H1 (cell line): ENCODE measurements around the gene COIL. TPM values are rescaled to one million over a fixed set of nuclear protein-coding genes. Genes with fewer than 3 reads are reported as not detected.

Experiments
- BRCA1 ChIP-seq: IDR thresholded peaks from 2 replicates; pipeline ENCODE4 v1.6.1; 2012; ENCODE audit warnings: low read depth, low read length, improper control_type of control experiment
- CBX5 ChIP-seq: fragments of 300-800, 300-1000 bp; sonication (generic); IDR thresholded peaks from 2 replicates; pipeline ENCODE4 v1.7.1; 2016; ENCODE audit warnings: antibody characterized with exemption, low read length, low read depth
- CBX8 ChIP-seq: fragments of 300-800, 300-1000 bp; sonication (generic); IDR thresholded peaks from 2 replicates; pipeline ENCODE4 v1.7.1; 2016; ENCODE audit warnings: low read depth, low read length, borderline replicate concordance
- CREB1 ChIP-seq: IDR thresholded peaks from 2 replicates; pipeline ENCODE4 v1.6.1; 2012; ENCODE audit warnings: inconsistent platforms
- HDAC6 ChIP-seq: IDR thresholded peaks from one replicate; pipeline ENCODE4 v1.7.1; 2012; ENCODE audit warnings: low read depth, mild to moderate bottlenecking, inconsistent platforms, low read length, moderate library complexity
- JUN ChIP-seq: IDR thresholded peaks from 2 replicates; pipeline ENCODE4 v1.6.1; 2011; ENCODE audit warnings: low read depth, mild to moderate bottlenecking, improper control_type of control experiment, low read length
- RAD21 ChIP-seq, 2 experiments: IDR thresholded peaks in 1 of 2; conservative IDR thresholded peaks in 1 of 2; 2 replicates each; pipeline ENCODE4 v1.6.1; 2011; ENCODE audit warnings: low read depth in 2 of 2, low read length in 2 of 2, improper control_type of control experiment in 1 of 2, inconsistent platforms in 1 of 2, mild to moderate bottlenecking in 1 of 2, moderate library complexity in 1 of 2
- TEAD4 ChIP-seq: IDR thresholded peaks from 2 replicates; pipeline ENCODE4 v1.6.1; 2012; ENCODE audit warnings: low read depth, low read length, inconsistent platforms, mixed read lengths
- polyA plus RNA-seq, 7 experiments: library from polyadenylated mRNA; depleted of rRNA in 3 of 7; stranded (reverse) in 5 of 7; unstranded in 2 of 7; fragments of >200 nt in 5 of 7; fragments of 200-250 nt in 2 of 7; gene quantifications; 1 replicate in 5 of 7; 2 replicates in 1 of 7; 4 replicates in 1 of 7; pipeline versions ENCODE4 v1.2.1 to v1.2.3, GENCODE V29; 2011 to 2013; ENCODE audit warnings: missing spikeins in 2 of 7, mixed read lengths in 2 of 7
- total RNA-seq: library from RNA; stranded (reverse); fragmentation: NEBNext Ultra II Directional; extraction: Animal tissue kit (Norgen Biotek cat#: 25700); gene quantifications from 2 replicates; pipeline ENCODE4 v1.2.1, GENCODE V29; 2021
- TF ChIP-seq, protein P1 (sequence below): fragments of 300-600 bp; sonication (generic); IDR thresholded peaks from 2 replicates; pipeline ENCODE4 v1.7.1; 2012; ENCODE audit warnings: low read length, moderate library complexity, mild to moderate bottlenecking, inconsistent platforms; ENCODE audit not compliant: insufficient replicate concordance

Gene COIL
- total and polyA plus RNA-seq, 2 of the 8 experiments (the other 6 are each of a cell fraction or from before 2014, with no cell fraction given), result 5.2 to 23.6 TPM

DNA sequence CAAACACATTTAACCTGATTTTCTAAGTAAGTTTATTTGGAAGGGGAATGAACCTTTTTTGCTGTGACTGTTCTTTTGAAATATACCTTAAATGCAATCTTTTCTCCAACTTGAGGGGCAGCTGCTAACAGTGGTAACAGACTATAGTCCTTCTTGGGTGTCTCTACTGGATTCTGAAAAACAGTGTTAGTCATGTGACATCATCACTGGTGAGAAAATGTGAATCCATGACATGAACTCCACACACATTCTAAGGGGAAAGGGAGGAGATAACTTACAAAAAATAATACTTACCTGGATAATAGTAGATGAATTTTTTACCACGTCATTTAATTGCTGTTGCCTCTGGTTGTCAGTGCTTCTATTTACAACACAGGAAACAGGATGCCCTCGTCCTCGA, 11.3 kb downstream of the COIL start (continued):
- TF ChIP-seq, protein P1, sequence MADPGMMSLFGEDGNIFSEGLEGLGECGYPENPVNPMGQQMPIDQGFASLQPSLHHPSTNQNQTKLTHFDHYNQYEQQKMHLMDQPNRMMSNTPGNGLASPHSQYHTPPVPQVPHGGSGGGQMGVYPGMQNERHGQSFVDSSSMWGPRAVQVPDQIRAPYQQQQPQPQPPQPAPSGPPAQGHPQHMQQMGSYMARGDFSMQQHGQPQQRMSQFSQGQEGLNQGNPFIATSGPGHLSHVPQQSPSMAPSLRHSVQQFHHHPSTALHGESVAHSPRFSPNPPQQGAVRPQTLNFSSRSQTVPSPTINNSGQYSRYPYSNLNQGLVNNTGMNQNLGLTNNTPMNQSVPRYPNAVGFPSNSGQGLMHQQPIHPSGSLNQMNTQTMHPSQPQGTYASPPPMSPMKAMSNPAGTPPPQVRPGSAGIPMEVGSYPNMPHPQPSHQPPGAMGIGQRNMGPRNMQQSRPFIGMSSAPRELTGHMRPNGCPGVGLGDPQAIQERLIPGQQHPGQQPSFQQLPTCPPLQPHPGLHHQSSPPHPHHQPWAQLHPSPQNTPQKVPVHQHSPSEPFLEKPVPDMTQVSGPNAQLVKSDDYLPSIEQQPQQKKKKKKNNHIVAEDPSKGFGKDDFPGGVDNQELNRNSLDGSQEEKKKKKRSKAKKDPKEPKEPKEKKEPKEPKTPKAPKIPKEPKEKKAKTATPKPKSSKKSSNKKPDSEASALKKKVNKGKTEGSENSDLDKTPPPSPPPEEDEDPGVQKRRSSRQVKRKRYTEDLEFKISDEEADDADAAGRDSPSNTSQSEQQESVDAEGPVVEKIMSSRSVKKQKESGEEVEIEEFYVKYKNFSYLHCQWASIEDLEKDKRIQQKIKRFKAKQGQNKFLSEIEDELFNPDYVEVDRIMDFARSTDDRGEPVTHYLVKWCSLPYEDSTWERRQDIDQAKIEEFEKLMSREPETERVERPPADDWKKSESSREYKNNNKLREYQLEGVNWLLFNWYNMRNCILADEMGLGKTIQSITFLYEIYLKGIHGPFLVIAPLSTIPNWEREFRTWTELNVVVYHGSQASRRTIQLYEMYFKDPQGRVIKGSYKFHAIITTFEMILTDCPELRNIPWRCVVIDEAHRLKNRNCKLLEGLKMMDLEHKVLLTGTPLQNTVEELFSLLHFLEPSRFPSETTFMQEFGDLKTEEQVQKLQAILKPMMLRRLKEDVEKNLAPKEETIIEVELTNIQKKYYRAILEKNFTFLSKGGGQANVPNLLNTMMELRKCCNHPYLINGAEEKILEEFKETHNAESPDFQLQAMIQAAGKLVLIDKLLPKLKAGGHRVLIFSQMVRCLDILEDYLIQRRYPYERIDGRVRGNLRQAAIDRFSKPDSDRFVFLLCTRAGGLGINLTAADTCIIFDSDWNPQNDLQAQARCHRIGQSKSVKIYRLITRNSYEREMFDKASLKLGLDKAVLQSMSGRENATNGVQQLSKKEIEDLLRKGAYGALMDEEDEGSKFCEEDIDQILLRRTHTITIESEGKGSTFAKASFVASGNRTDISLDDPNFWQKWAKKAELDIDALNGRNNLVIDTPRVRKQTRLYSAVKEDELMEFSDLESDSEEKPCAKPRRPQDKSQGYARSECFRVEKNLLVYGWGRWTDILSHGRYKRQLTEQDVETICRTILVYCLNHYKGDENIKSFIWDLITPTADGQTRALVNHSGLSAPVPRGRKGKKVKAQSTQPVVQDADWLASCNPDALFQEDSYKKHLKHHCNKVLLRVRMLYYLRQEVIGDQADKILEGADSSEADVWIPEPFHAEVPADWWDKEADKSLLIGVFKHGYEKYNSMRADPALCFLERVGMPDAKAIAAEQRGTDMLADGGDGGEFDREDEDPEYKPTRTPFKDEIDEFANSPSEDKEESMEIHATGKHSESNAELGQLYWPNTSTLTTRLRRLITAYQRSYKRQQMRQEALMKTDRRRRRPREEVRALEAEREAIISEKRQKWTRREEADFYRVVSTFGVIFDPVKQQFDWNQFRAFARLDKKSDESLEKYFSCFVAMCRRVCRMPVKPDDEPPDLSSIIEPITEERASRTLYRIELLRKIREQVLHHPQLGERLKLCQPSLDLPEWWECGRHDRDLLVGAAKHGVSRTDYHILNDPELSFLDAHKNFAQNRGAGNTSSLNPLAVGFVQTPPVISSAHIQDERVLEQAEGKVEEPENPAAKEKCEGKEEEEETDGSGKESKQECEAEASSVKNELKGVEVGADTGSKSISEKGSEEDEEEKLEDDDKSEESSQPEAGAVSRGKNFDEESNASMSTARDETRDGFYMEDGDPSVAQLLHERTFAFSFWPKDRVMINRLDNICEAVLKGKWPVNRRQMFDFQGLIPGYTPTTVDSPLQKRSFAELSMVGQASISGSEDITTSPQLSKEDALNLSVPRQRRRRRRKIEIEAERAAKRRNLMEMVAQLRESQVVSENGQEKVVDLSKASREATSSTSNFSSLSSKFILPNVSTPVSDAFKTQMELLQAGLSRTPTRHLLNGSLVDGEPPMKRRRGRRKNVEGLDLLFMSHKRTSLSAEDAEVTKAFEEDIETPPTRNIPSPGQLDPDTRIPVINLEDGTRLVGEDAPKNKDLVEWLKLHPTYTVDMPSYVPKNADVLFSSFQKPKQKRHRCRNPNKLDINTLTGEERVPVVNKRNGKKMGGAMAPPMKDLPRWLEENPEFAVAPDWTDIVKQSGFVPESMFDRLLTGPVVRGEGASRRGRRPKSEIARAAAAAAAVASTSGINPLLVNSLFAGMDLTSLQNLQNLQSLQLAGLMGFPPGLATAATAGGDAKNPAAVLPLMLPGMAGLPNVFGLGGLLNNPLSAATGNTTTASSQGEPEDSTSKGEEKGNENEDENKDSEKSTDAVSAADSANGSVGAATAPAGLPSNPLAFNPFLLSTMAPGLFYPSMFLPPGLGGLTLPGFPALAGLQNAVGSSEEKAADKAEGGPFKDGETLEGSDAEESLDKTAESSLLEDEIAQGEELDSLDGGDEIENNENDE, result no peak
- no peak for TF ChIP-seq CREB1
- TF ChIP-seq CBX5, result no peak
- no peak for TF ChIP-seq JUN
- no peak for TF ChIP-seq TEAD4
- TF ChIP-seq HDAC6, result no peak
- no peak for TF ChIP-seq BRCA1
- TF ChIP-seq CBX8, result no peak
- TF ChIP-seq RAD21 (IDR thresholded peaks at IDR 0.05 in 1 of 2, conservative IDR thresholded peaks at IDR 0.05 in 1 of 2; ENCODE audit: low read depth in 2 of 2, low read length in 2 of 2), result no peak
